KOPT-K1 (cell line): Measurements from ENCODE around the gene MAP4K1.
"Not testable (repeated sequence)": the region's sequence is repeated elsewhere in the genome, so short reads cannot be mapped to it uniquely, and the experiment has no call there.

Source experiments
- H3K27ac ChIP-seq: fragments of 200-600 bp; sonication (generic); 2 replicates; pipeline ENCODE4 v1.5.1; 2016; ENCODE audit warnings: antibody characterized with exemption, mild to moderate bottlenecking, low read depth, low read length; ENCODE audit not compliant: poor library complexity, severe bottlenecking
- H3K36me3 ChIP-seq: fragments of 200-600 bp; sonication (generic); 2 replicates; pipeline ENCODE4 v1.5.1; 2017; ENCODE audit warnings: antibody characterized with exemption, mild to moderate bottlenecking, low read length, moderate library complexity; ENCODE audit not compliant: insufficient read depth
- H3K9me3 ChIP-seq: fragments of 200-600 bp; sonication (generic); 2 replicates; pipeline ENCODE4 v1.5.1; 2017; ENCODE audit warnings: antibody characterized with exemption, low read length, mild to moderate bottlenecking; ENCODE audit not compliant: insufficient read depth, poor library complexity, severe bottlenecking

MAP4K1 gene

GRCh38 chr19:38557205-38557799, 60.5 kb downstream of the MAP4K1 start:
- Histone ChIP-seq H3K36me3 (no peaks in the 10 kb centered on the region), H3K9me3 (no peaks in the 10 kb centered on the region), H3K27ac (no peak overlapping the region)

GRCh38 chr19:38556521-38557174, 61.1 kb downstream of the MAP4K1 start:
- no peaks in the 10 kb centered on the region for H3K36me3 ChIP-seq
- H3K27ac ChIP-seq: no peak overlapping the region

GRCh38 chr19:38555200-38555599, 62.6 kb downstream of the MAP4K1 start:
- H3K9me3 ChIP-seq: no peaks in the 10 kb centered on the region
- H3K27ac ChIP-seq: no peak overlapping the region
- no peaks in the 10 kb centered on the region for H3K36me3 ChIP-seq

More at GRCh38 chr19:38556521-38557174, 61.1 kb downstream of the MAP4K1 start:
- H3K9me3 ChIP-seq: no peaks in the 10 kb centered on the region

GRCh38 chr19:38554676-38555141, 63.0 kb downstream of the MAP4K1 start:
- Histone ChIP-seq H3K27ac (no peak overlapping the region), H3K36me3 (no peaks in the 10 kb centered on the region), H3K9me3 (no peaks in the 10 kb centered on the region)

GRCh38 chr19:38553239-38553638, 64.5 kb downstream of the MAP4K1 start:
- not testable (repeated sequence) for H3K9me3 ChIP-seq, H3K27ac ChIP-seq, H3K36me3 ChIP-seq

GRCh38 chr19:38551450-38551813, 66.3 kb downstream of the MAP4K1 start:
- no peak overlapping the region for H3K27ac ChIP-seq

GRCh38 chr19:38550376-38550775, 67.4 kb downstream of the MAP4K1 start:
- H3K36me3 ChIP-seq: no peaks in the 10 kb centered on the region
- H3K9me3 ChIP-seq: no peaks in the 10 kb centered on the region
- no peak overlapping the region for H3K27ac ChIP-seq

More at GRCh38 chr19:38551450-38551813, 66.3 kb downstream of the MAP4K1 start:
- Histone ChIP-seq H3K36me3 (no peaks in the 10 kb centered on the region), H3K9me3 (no peaks in the 10 kb centered on the region)

- H3K36me3 ChIP-seq: no peaks in the 10 kb centered on the region
- H3K27ac ChIP-seq: no peak overlapping the region
- no peaks in the 10 kb centered on the region for H3K9me3 ChIP-seq
Measured at GRCh38 chr19:38549942-38550341, 67.8 kb downstream of the MAP4K1 start.

- Histone ChIP-seq H3K9me3 (no peaks in the 10 kb centered on the region), H3K36me3 (no peaks in the 10 kb centered on the region), H3K27ac (no peak overlapping the region)
Measured at GRCh38 chr19:38549061-38549460, 68.7 kb downstream of the MAP4K1 start.

- no peaks in the 10 kb centered on the region for H3K36me3 ChIP-seq
- H3K9me3 ChIP-seq: no peaks in the 10 kb centered on the region
- no peak overlapping the region for H3K27ac ChIP-seq
Measured at GRCh38 chr19:38547421-38547820, 70.3 kb downstream of the MAP4K1 start.

GRCh38 chr19:38545596-38545995, 72.2 kb downstream of the MAP4K1 start:
- no peaks in the 10 kb centered on the region for H3K9me3 ChIP-seq
- no peaks in the 10 kb centered on the region for H3K36me3 ChIP-seq
- H3K27ac ChIP-seq: no peak overlapping the region

- Histone ChIP-seq H3K9me3 (no peaks in the 10 kb centered on the region), H3K36me3 (no peaks in the 10 kb centered on the region), H3K27ac (no peak overlapping the region)
Measured at GRCh38 chr19:38544569-38545315, 73.0 kb downstream of the MAP4K1 start.

GRCh38 chr19:38543807-38544568, 73.8 kb downstream of the MAP4K1 start:
- H3K27ac ChIP-seq: no peak overlapping the region
- H3K36me3 ChIP-seq: no peaks in the 10 kb centered on the region
- H3K9me3 ChIP-seq: no peaks in the 10 kb centered on the region

- no peak overlapping the region for H3K27ac ChIP-seq
- no peaks in the 10 kb centered on the region for H3K36me3 ChIP-seq
- H3K9me3 ChIP-seq: no peaks in the 10 kb centered on the region
Measured at GRCh38 chr19:38543286-38543806, 74.4 kb downstream of the MAP4K1 start.

GRCh38 chr19:38542040-38542439, 75.7 kb downstream of the MAP4K1 start:
- Histone ChIP-seq H3K9me3 (no peaks in the 10 kb centered on the region), H3K36me3 (no peaks in the 10 kb centered on the region), H3K27ac (no peak overlapping the region)
